ENCODE measurements around the gene NAALADL2. TPM values are rescaled to one million over a fixed set of nuclear protein-coding genes. Genes with fewer than 3 reads are reported as not detected.

The NAALADL2 gene
- total RNA-seq, 2 experiments from 2014 or later: 0.30 to 1.2 TPM

DNA sequence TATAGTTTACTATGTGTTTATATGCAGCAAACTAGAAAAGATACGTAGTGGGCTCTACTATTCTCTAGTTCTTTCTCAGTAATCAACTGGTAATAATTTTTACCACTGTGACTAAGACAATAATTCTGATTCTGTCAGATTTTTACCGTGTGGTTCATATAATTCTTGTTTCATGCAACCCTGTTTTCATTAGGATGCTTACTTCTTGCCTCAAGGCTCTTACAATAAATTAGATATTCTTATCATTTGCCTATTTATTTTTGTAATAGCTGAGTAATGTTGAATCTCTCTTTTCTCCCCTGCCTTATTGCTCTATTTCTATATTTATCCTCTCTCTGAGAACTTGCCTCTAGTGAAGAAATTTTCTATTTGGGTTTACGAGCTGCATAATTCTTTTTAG, 524.7 kb downstream of the NAALADL2 start:
- no peaks in the 10 kb centered on the region for H3K9me3 Mint-ChIP-seq

GRCh38 chr3:175384569-175384968, 525.4 kb downstream of the NAALADL2 start:
- POLR2A ChIA-PET: no interaction called here
- no peak overlapping the region for H3K4me3 Mint-ChIP-seq

More for the DNA sequence above, 524.7 kb downstream of the NAALADL2 start:
- no peak overlapping the region for H3K27ac Mint-ChIP-seq
- H3K36me3 ChIP-seq (ENCODE audit: insufficient read depth, low read length): no peaks in the 10 kb centered on the region
- no peak overlapping the region for H3K4me3 Mint-ChIP-seq
- intact Hi-C loops (cut with DNase I, micrococcal nuclease): no loop called here
- no peaks in the 10 kb centered on the region for H3K9me3 ChIP-seq (ENCODE audit: control insufficient read depth in 1 of 2, insufficient read depth in 1 of 2, low read length in 2 of 2)
- no peaks in the 10 kb centered on the region for H3K27me3 Mint-ChIP-seq
- no peak overlapping the region for H3K27ac ChIP-seq (ENCODE audit: low read depth in 1 of 2, low read length in 2 of 2)
- H3K4me3 ChIP-seq (ENCODE audit: low read length): no peak overlapping the region
- H3K27me3 ChIP-seq (ENCODE audit: control insufficient read depth in 1 of 2, insufficient read depth in 2 of 2, low read length in 2 of 2): no peaks in the 10 kb centered on the region
- ChIA-PET POLR2A (no interaction called here), CTCF (no interaction called here)
- H3K4me1 Mint-ChIP-seq (ENCODE audit: low read depth): no peaks in the 10 kb centered on the region
- H3K36me3 Mint-ChIP-seq (ENCODE audit: low read depth): no peaks in the 10 kb centered on the region
- no peak for DNase-seq
- TF ChIP-seq, protein P1, sequence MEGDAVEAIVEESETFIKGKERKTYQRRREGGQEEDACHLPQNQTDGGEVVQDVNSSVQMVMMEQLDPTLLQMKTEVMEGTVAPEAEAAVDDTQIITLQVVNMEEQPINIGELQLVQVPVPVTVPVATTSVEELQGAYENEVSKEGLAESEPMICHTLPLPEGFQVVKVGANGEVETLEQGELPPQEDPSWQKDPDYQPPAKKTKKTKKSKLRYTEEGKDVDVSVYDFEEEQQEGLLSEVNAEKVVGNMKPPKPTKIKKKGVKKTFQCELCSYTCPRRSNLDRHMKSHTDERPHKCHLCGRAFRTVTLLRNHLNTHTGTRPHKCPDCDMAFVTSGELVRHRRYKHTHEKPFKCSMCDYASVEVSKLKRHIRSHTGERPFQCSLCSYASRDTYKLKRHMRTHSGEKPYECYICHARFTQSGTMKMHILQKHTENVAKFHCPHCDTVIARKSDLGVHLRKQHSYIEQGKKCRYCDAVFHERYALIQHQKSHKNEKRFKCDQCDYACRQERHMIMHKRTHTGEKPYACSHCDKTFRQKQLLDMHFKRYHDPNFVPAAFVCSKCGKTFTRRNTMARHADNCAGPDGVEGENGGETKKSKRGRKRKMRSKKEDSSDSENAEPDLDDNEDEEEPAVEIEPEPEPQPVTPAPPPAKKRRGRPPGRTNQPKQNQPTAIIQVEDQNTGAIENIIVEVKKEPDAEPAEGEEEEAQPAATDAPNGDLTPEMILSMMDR (IDR thresholded peaks at IDR 0.05): no peak
- H3K4me1 ChIP-seq (ENCODE audit: insufficient read depth, low read length): no peaks in the 10 kb centered on the region
- no peak for ATAC-seq (ENCODE audit: poor library complexity)

GRCh38 chr3:175386630-175387029, 527.5 kb downstream of the NAALADL2 start:
- no peaks in the 10 kb centered on the region for H3K9me3 Mint-ChIP-seq
- intact Hi-C loops (cut with DNase I, micrococcal nuclease): no loop called here
- H3K27me3 ChIP-seq (ENCODE audit: control insufficient read depth in 1 of 2, insufficient read depth in 2 of 2, low read length in 2 of 2): no peaks in the 10 kb centered on the region
- ChIA-PET CTCF (no interaction called here), POLR2A (no interaction called here)
- H3K27me3 Mint-ChIP-seq: no peaks in the 10 kb centered on the region
- no peak overlapping the region for H3K4me3 Mint-ChIP-seq
- no peak overlapping the region for H3K27ac ChIP-seq (ENCODE audit: low read depth in 1 of 2, low read length in 2 of 2)
- H3K27ac Mint-ChIP-seq: no peak overlapping the region
- no peaks in the 10 kb centered on the region for H3K4me1 ChIP-seq (ENCODE audit: insufficient read depth, low read length)
- no peaks in the 10 kb centered on the region for H3K9me3 ChIP-seq (ENCODE audit: control insufficient read depth in 1 of 2, insufficient read depth in 1 of 2, low read length in 2 of 2)
- ATAC-seq (ENCODE audit: poor library complexity) (no peak), DNase-seq (no peak)
- no peaks in the 10 kb centered on the region for H3K36me3 Mint-ChIP-seq (ENCODE audit: low read depth)
- H3K36me3 ChIP-seq (ENCODE audit: insufficient read depth, low read length): no peaks in the 10 kb centered on the region
- H3K4me3 ChIP-seq (ENCODE audit: low read length): no peak overlapping the region
- TF ChIP-seq, protein P1 (IDR thresholded peaks at IDR 0.05): no peak
- no peaks in the 10 kb centered on the region for H3K4me1 Mint-ChIP-seq (ENCODE audit: low read depth)

More at GRCh38 chr3:175384569-175384968, 525.4 kb downstream of the NAALADL2 start:
- intact Hi-C loops (cut with DNase I, micrococcal nuclease): no loop called here
- TF ChIP-seq, protein P1 (IDR thresholded peaks at IDR 0.05): no peak
- ATAC-seq (ENCODE audit: poor library complexity) (no peak), DNase-seq (no peak)
- H3K36me3 ChIP-seq (ENCODE audit: insufficient read depth, low read length): no peaks in the 10 kb centered on the region
- H3K4me1 ChIP-seq (ENCODE audit: insufficient read depth, low read length): no peaks in the 10 kb centered on the region
- CTCF ChIA-PET: no interaction called here
- H3K9me3 ChIP-seq (ENCODE audit: control insufficient read depth in 1 of 2, insufficient read depth in 1 of 2, low read length in 2 of 2): no peaks in the 10 kb centered on the region
- Mint-ChIP-seq H3K27me3 (no peaks in the 10 kb centered on the region), H3K36me3 (ENCODE audit: low read depth) (no peaks in the 10 kb centered on the region), H3K4me1 (ENCODE audit: low read depth) (no peaks in the 10 kb centered on the region), H3K9me3 (no peaks in the 10 kb centered on the region), H3K27ac (no peak overlapping the region)
- no peak overlapping the region for H3K27ac ChIP-seq (ENCODE audit: low read depth in 1 of 2, low read length in 2 of 2)
- no peaks in the 10 kb centered on the region for H3K27me3 ChIP-seq (ENCODE audit: control insufficient read depth in 1 of 2, insufficient read depth in 2 of 2, low read length in 2 of 2)
- no peak overlapping the region for H3K4me3 ChIP-seq (ENCODE audit: low read length)

Data from CD4-positive, alpha-beta T cell (primary cell).